Dermis blood vessel endothelial cell (primary cell): Measurements from ENCODE around the gene MAGEB3. TPM values are rescaled to one million over a fixed set of nuclear protein-coding genes. Genes with fewer than 3 reads are reported as not detected.
"Not testable (repeated sequence)": the region's sequence is repeated elsewhere in the genome, so short reads cannot be mapped to it uniquely, and the experiment has no call there.

Experiments
- DNase-seq: peaks from one replicate; pipeline ENCODE4 v3.0.0; 2010
- total RNA-seq: library from RNA; depleted of rRNA; stranded (reverse); fragments of >200 nt; gene quantifications from 2 replicates; pipeline ENCODE4 v1.2.3, GENCODE V29; 2014

Gene MAGEB3
- not detected in 2 replicates for total RNA-seq

DNA sequence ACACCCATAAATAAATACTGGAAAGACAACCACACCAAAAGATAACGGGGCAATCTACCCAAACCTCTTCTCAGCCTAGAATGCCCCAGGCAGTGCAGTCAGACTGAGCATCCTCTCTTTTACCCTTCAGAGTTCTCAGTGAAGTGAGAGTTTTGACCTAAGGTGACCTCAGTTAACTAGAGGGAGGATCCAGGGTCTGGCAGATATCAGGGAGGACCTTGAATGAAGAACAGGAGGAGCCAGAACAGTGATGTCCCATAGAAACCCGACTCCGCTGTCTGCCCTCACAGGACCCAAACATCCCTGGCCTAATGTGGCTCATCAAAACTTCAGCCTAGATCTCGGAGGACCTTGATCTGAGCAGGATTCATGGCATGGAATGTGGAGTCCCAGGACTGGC lies at the start of gene MAGEB3:
Gene MAGEB3 (plus strand): TSS at position 263 of the 400 bp plus-strand sequence. CDS start 5,268 bp downstream, outside the sequence.
- DNase-seq: no peak

GRCh38 chrX:30181353-30181752 lies 49.1 kb upstream of the MAGEB3 start:
- no peak for DNase-seq

DNA sequence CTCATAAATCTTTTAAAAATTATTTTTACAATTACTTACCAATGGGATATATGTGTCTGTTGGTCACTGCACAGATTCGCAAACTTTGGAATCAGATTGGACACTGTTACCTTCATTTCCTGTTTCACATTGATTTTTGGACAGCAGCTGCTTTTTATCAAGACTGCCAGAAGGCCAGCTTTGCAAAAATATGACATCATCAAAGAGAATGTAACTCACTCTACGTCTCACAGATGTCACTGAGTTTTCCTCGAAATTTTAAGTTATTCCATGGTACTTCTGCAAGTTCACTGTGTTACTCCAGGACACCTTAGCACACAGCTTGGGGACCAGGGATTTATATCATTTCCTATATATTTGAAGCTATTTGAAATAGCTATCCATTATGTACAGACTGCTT lies 46.9 kb upstream of the MAGEB3 start:
- no peak for DNase-seq

- DNase-seq: no peak
Observed at GRCh38 chrX:30190426-30190825, 40.0 kb upstream of the MAGEB3 start.

DNA sequence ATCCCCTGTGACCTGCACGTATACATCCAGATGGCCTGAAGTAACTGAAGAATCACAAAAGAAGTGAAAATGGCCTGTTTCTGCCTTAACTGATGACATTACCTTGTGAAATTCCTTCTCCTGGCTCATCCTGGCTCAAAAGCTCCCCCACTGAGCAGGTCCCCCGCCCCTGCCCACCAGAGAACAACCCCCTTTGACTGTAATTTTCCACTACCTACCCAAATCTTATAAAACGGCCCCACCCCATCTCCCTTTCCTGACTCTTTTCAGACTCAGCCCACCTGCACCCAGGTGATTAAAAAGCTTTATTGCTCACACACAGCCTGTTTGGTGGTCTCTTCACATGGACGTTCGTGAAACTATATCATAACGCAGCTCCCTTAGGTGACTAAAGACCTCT lies 36.5 kb upstream of the MAGEB3 start:
- not testable (repeated sequence) for DNase-seq

DNA sequence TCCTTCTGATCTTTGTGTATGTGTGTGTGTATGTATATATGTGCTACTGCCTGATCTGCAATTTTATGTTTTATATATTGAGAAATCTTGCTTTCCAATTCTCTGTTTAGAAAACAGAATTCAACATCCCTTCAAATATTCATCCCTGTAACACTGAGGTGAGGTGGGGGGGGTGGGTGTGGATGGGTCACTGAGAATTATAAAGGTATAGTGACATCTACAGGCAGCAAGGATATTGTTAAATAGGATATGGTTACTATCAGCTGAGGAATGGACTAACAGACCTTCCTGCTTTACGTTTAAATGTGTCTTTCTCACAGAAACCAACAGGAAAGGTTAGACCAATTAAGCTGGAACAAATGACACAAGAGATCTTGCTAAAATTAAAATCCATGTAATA lies 34.1 kb upstream of the MAGEB3 start:
- DNase-seq: peak; percentile 6

GRCh38 chrX:30212172-30212571 lies 18.3 kb upstream of the MAGEB3 start:
- DNase-seq: no peak

GRCh38 chrX:30215357-30215843 lies 15.1 kb upstream of the MAGEB3 start, which contains the start of gene MAGEB2:
Gene MAGEB2 (plus strand): TSS chrX:30215563. CDS start chrX:30218581, 3,018 bp downstream.
- no peak for DNase-seq

GRCh38 chrX:30217465-30217864 lies 13.0 kb upstream of the MAGEB3 start:
- DNase-seq: no peak

DNA sequence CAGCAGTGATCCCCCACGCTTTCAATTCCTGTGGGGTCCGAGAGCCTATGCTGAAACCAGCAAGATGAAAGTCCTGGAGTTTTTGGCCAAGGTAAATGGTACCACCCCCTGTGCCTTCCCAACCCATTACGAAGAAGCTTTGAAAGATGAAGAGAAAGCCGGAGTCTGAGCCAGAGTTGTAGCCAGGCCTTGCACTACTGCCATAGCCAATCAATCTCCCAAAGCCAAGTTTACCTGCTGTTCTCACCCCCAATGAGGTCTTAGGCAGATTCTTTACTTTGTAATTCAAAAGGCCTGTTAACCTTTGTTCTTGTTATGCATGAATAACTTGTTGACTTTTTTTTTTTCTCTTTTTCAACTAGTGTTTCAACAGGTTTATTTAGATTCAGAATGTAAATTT lies 11.1 kb upstream of the MAGEB3 start:
- DNase-seq: no peak

DNA sequence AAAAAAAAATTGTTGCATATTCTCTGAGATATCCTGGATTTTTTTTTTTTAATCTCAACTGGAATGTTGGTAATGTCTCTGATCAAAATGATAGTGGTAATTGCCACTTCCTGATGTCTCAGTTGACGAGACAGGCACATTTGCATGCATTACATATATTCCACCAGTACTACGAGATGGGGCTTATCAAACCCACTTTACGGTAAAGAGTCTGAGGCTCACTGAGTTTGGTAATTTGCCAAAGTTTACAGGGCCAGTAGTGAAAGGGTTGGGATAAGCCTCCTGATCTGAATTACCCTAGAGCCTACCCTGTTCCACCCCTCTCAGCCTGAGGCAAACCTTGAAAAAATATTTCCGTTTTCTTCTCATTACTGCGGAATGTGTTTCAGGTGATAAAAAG lies 9.8 kb upstream of the MAGEB3 start:
- DNase-seq: no peak

DNA sequence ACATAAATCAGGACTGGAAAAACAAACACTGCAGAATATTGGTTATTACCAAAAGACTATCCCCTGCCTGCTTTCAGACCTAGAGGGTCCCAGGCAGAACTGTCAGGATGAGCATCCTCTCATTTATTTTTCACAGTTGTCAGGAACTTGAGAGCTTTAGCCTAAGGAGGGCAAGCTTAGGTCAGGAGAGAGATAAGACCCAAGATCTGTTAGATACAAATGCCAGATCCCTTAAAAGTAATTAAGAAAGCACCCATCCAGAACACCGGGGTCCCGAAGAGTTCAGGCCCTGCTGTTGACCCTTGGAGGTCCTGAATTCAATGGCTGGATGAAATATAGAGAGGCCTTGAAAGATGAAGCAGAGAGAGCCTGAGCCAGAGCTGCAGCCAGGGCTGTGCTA lies 5.9 kb upstream of the MAGEB3 start:
- DNase-seq: no peak

DNA sequence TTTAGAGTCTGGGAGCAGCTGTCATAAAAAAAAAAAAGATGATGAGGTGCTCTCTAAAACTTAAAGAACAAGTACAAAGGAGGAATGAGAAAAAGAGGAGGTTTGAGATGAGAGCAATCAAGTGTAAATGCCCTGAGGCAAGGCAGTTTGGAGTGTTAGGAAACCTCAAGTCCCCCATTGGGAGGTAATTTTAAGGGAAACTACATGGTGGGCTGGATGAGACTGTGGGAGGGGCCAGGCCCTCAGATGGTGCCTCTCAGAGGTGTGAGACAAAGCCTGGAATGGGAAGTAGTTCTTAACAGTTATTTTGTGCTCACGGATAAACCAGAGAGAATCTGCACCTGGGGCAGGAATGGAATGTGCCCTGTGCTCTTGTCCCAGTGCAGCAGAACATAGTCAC lies 1.9 kb upstream of the MAGEB3 start:
- DNase-seq: no peak

- DNase-seq: no peak
Observed at GRCh38 chrX:30241724-30242415, 11.4 kb downstream of the MAGEB3 start, which contains the start of gene MAGEB4. Gene MAGEB4 (plus strand): TSS chrX:30242000. CDS start chrX:30242136, 136 bp downstream.

GRCh38 chrX:30246769-30247489 lies 16.5 kb downstream of the MAGEB3 start, which contains the start of gene MAGEB1:
Gene MAGEB1 (plus strand): TSS chrX:30247146. CDS start chrX:30250494, 3,348 bp downstream.
- no peak for DNase-seq

DNA sequence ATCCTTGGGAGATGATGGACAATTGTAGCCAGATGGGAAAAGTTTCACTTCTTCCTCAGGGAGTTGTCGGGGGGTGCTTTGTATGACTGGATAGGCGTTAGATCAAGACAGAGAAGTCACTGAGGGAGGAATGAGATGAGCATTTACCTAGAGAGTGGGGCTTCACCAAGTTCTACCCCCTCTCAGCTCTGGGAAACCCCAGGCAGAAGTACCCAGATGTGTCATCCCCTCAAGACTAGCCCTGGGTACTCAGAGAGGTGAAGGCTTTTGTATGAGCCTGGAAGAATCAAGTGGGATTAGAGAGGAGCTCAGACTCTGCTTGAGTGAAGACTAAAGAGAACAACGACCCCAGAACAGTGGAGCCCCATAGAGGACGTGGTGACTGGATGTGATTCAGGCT lies 18.4 kb downstream of the MAGEB3 start:
- DNase-seq: no peak

DNA sequence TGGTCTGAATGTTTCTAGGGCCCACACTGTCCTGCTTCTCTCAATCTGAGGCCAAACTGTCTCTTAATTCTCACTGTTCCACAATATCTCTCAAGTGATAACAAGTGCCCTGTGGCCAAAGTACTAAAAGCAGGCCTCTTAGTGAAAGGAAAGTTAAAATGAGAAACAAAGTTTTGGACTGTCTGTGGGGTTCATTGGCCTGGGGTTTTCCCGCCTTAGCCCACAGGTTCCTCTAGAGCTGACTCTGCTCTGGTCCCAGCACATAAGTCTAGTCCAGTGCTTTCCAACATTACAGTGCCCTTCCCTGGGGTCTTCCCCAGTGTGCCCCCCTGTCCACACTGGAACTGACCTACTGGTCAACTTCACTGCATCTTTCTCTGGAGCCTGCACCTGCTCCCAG lies 22.8 kb downstream of the MAGEB3 start:
- DNase-seq: no peak

- DNase-seq: no peak
Observed at GRCh38 chrX:30259927-30260326, 29.5 kb downstream of the MAGEB3 start.

GRCh38 chrX:30261012-30261411 lies 30.6 kb downstream of the MAGEB3 start:
- no peak for DNase-seq

- DNase-seq: no peak
Observed at GRCh38 chrX:30262763-30263162, 32.3 kb downstream of the MAGEB3 start.

GRCh38 chrX:30270639-30271038 lies 40.2 kb downstream of the MAGEB3 start:
- DNase-seq: no peak

DNA sequence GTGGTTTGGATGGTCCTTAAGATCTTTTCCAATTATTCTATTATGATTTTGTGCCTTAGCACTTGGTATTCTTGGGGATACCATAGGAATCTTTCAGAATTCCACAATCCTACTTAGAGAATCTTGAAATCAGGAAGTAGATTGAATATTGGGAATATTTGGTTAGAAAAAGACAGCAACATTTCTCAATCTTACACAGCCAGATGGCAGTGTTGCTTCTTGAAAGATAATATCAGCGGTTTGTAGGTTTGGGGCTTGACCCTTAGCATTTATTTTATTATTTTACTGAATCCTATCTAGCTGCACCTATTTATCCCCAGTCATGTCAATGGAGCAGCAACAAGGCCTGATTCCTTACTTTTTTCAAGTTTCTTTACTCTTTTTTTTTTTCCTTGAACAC lies 45.0 kb downstream of the MAGEB3 start:
- peak; percentile 29 for DNase-seq

DNA sequence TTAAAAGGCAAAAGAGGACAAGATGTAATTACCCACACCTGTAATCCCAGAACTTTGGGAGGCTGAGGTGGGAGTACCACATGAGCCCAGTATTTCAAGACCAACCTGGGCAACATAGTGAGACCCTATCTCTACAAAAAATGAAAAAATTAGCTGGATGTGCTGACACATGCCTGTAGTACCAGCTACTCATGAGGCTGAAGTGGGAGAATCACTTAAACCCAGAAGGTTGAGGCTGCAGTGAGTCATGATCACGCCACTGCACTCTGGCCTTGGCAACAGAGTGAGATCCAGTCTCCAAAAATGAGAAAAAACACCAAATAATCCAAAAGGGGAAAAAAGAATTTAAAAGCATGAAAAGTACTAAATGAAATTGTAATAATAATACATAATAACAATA lies 47.9 kb downstream of the MAGEB3 start:
- DNase-seq: no peak

GRCh38 chrX:30280428-30280827 lies 50.0 kb downstream of the MAGEB3 start:
- DNase-seq: no peak
